ENCODE results near the gene ADH4. TPM values are rescaled to one million over a fixed set of nuclear protein-coding genes. Genes with fewer than 3 reads are reported as not detected.
"Not testable (repeated sequence)": the region's sequence is repeated elsewhere in the genome, so short reads cannot be mapped to it uniquely, and the experiment has no call there.

ADH4 gene
- total and polyA plus RNA-seq, 2 donors (not counting 3 experiments of a cell fraction or from before 2014, with no cell fraction given) = not detected

GRCh38 chr4:99190336-99190735 lies 46.2 kb upstream of the ADH4 start:
- Histone ChIP-seq H3K27me3 (ENCODE audit: control insufficient read depth in 2 of 2, insufficient read depth in 2 of 2, low read length in 2 of 2) (no peaks in the 10 kb centered on the region), H3K9me1 (replicated peaks; ENCODE audit: control insufficient read depth, extremely low read depth, insufficient read depth, low read length) (no peaks in the 10 kb centered on the region), H3K4me3 (replicated peaks in 1 of 3; ENCODE audit: insufficient read depth in 1 of 3, low read depth in 1 of 3, low read length in 3 of 3) (no peak overlapping the region), H3K27ac (ENCODE audit: insufficient read depth, low read depth, low read length) (no peak overlapping the region), H4K20me1 (replicated peaks; ENCODE audit: control insufficient read depth, extremely low read depth, insufficient read depth, low read length) (no peaks in the 10 kb centered on the region), H3K9ac (replicated peaks; ENCODE audit: extremely low read depth, insufficient read depth, low read length) (no peak overlapping the region), H3K4me2 (ENCODE audit: insufficient read depth, low read length) (no peak overlapping the region), H2AFZ (ENCODE audit: low read depth, low read length) (no peak overlapping the region), H3K36me3 (ENCODE audit: control insufficient read depth in 2 of 2, extremely low read depth in 1 of 2, insufficient read depth in 2 of 2, low read length in 2 of 2) (no peaks in the 10 kb centered on the region), H3K79me2 (ENCODE audit: control insufficient read depth, insufficient read depth, low read length) (no peaks in the 10 kb centered on the region), H3K9me3 (replicated peaks; ENCODE audit: control insufficient read depth, insufficient read depth, low read length) (no peaks in the 10 kb centered on the region), H3K4me1 (ENCODE audit: control insufficient read depth, extremely low read depth, insufficient read depth, low read length) (no peaks in the 10 kb centered on the region)
- no peak for DNase-seq (ENCODE audit: low read depth, low spot score)
- POLR2A ChIA-PET = no interaction called here
- dilution Hi-C loops (cut with MboI; ENCODE audit: extremely low pct_ligation_motif_present, low sequenced_read_pairs) (no loop called here), intact Hi-C loops (cut with micrococcal nuclease) (no loop called here)
- CTCF ChIA-PET = no interaction called here
- no peak for FAIRE-seq
- TF ChIP-seq POLR2AphosphoS5 (IDR thresholded peaks at IDR 0.05; ENCODE audit: insufficient read depth, low read depth, low read length) (no peak), POLR2A (IDR thresholded peaks at IDR 0.05; ENCODE audit: low read depth, low read length) (no peak), FOS (IDR thresholded peaks at IDR 0.05; ENCODE audit: borderline replicate concordance, insufficient read depth, low read length) (no peak), CTCF (IDR thresholded peaks at IDR 0.05; ENCODE audit: extremely low read depth in 1 of 2, insufficient read depth in 1 of 2, low read depth in 1 of 2, low read length in 2 of 2) (no peak), JUN (IDR thresholded peaks at IDR 0.05; ENCODE audit: borderline replicate concordance, insufficient read depth, insufficient read length, low read depth) (no peak), MAX (IDR thresholded peaks at IDR 0.05; ENCODE audit: insufficient read depth, insufficient read length) (no peak), MYC (IDR thresholded peaks at IDR 0.05; ENCODE audit: low read depth, low read length) (no peak), GATA2 (IDR thresholded peaks at IDR 0.05; ENCODE audit: insufficient read depth, insufficient read length, low read depth, low read length) (no peak), EZH2 (IDR thresholded peaks at IDR 0.05; ENCODE audit: borderline replicate concordance, low read depth, low read length, severe bottlenecking) (no peak)
- BruUV-seq (replicated peaks) = no TSS peak

- H3K36me3 ChIP-seq (ENCODE audit: control insufficient read depth in 2 of 2, extremely low read depth in 1 of 2, insufficient read depth in 2 of 2, low read length in 2 of 2); intact Hi-C loops (cut with micrococcal nuclease); POLR2A ChIA-PET; BruUV-seq (replicated peaks); dilution Hi-C loops (cut with MboI; ENCODE audit: extremely low pct_ligation_motif_present, low sequenced_read_pairs); H3K9me1 ChIP-seq (replicated peaks; ENCODE audit: control insufficient read depth, extremely low read depth, insufficient read depth, low read length); H3K4me3 ChIP-seq (replicated peaks in 1 of 3; ENCODE audit: insufficient read depth in 1 of 3, low read depth in 1 of 3, low read length in 3 of 3); H2AFZ ChIP-seq (ENCODE audit: low read depth, low read length); H3K79me2 ChIP-seq (ENCODE audit: control insufficient read depth, insufficient read depth, low read length); H3K27me3 ChIP-seq (ENCODE audit: control insufficient read depth in 2 of 2, insufficient read depth in 2 of 2, low read length in 2 of 2); DNase-seq (ENCODE audit: low read depth, low spot score); H3K9me3 ChIP-seq (replicated peaks; ENCODE audit: control insufficient read depth, insufficient read depth, low read length); H3K4me1 ChIP-seq (ENCODE audit: control insufficient read depth, extremely low read depth, insufficient read depth, low read length); H4K20me1 ChIP-seq (replicated peaks; ENCODE audit: control insufficient read depth, extremely low read depth, insufficient read depth, low read length); H3K4me2 ChIP-seq (ENCODE audit: insufficient read depth, low read length); FAIRE-seq; H3K27ac ChIP-seq (ENCODE audit: insufficient read depth, low read depth, low read length); H3K9ac ChIP-seq (replicated peaks; ENCODE audit: extremely low read depth, insufficient read depth, low read length); CTCF ChIA-PET: not testable (repeated sequence)
Measured at GRCh38 chr4:99189900-99190299, 45.8 kb upstream of the ADH4 start.
